NCI-H128 (cell line): ENCODE measurements around the gene DDX27.

ENCODE experiments used
- DNase-seq: peaks from one replicate; lab custom pipeline; 2025; ENCODE audit not compliant: unreplicated experiment; lab: John Stamatoyannopoulos, UW

DDX27 gene

DNA sequence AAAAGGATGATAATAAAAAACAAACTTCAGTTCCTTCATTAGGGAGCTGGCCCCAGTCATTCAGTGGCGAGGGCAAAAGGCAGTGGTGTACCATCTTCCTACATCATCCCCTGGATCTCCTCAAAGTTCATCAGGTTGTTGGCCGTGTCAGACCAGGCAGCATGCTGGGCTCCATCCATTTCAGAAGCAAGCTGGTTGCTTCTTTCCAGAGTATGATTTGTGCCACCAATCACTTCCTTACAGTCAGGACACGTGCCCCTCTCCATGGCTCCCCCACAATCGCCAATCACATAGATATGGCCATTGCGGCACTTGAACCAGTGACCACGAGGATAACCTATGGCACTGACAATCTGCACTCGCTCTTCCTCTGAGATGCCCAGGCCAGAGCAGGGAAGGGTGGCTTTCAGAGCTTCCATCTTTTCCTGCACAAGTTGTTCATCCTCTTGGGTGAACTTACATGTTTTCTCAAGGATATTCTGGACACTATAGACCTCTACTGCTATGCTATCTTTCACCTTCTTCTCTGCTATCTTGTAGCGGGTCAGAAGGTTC is 28.0 kb downstream of the DDX27 start:
- DNase-seq, result no peak

DNA sequence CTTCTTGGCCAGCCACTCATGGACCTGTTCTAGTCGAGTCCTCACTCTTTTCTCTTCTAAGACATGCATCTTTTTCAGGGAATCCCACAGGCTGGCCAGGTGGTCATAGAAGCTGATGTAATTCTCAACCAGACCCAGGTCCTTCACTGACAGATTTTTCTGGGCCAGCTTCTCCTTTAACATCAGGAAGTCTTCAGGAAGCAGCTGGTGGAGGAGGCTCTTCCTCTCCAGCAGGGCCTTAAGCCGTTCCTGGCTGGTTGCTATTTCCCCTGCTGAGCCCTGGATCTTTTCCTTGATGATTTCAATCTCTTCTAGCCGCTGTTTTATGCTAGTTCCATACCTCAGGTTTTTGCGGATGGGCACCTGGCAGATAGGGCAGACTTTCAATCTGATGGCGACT is 28.6 kb downstream of the DDX27 start:
- DNase-seq, result no peak

GRCh38 chr20:49248301-49248700 is 29.1 kb downstream of the DDX27 start:
- no peak for DNase-seq

DNA sequence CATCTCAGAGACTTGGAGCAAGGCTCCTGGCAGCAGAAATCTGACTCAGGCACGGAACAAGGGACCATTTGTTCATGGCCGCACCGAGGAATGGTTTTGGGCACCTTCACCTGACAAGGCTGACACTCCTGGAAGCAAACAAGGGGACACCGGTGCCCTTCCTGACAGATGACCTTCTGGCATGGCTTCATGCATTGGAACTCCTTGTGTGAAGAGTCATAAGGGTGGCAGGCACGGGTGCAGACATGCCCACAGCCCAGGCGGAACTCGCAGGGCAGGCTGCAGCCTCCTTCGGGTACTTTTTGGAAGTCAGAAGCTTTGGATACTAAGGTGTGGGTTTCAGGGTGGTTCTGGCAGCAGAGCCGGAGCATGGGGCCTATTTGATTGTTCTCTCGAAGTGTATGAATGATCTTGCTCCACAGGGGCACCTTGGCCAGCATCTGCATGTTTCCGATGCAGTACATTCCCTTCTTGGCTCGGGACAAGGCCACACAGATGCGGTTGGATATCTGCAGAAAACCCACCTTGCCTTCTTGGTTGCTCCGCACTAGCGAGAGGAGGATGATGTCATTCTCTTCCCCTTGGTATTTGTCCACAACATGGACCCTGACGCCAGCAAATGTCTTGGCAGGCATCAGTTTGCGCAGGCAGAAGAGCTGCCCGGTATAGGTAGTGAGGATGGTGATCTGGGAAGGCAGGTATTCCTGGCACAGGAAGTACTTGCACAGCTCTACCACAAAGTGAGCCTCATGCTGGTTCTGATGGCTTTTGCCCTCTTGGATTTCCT is 29.9 kb downstream of the DDX27 start:
- no peak for DNase-seq

- no peak for DNase-seq
Measured at GRCh38 chr20:49252556-49253350, 33.5 kb downstream of the DDX27 start.

DNA sequence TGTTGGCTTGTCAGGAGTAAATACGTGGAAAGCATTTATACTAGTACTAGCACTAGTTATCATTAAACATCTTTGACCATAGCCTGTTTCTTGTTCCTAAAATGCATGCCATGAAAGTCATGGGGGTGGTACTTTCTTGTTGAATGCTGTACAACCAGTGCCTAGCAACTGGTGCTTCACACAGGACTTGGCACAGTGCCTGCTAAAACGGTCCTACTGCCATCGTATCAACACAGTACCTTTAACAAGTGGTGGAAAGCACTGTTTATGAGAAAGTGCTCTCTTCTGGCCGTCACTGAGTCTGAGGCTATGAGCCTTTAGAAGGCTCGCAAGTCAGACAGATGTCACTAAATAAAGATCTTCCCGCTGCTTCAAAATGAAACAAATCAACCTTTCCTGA is 37.0 kb downstream of the DDX27 start:
- no peak for DNase-seq

- no peak for DNase-seq
Measured at GRCh38 chr20:49259284-49259683, 40.1 kb downstream of the DDX27 start.

DNA sequence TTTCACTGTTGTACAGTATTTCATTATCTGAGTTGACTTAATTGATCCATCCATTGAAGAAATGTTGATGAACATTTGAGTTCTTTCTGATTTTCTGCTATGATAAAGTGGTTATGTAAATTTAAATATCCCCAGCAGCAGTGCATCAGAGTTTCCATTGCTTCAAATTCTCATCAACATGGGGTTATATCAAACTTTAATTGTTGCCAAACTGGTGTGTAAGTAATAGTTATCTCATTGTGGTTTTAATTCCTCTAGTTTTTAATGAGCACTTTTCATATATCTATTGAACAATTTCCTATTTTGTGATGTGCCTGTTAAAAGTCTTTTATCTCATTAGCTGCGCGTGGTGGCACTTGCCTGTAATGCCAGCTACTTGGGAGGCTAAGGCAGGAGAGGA is 40.6 kb downstream of the DDX27 start:
- DNase-seq, result no peak

DNA sequence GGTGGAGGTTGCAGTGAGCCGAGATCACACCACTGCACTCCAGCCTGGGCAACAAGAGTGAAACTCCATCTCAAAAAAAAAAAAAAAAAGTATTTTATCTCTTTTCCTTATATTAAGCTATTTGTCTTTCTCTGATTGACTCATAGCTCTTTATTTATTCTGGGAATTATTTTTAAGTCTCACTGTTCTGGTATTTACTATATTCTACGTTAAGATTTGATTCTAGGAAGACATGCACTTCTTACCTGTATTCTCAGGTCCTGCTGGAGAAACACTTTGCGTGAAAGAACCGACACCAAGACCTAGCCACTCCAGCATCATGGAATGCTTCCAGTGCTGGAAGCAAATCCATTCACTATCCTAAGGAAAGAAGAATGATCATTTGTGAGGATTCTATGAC is 41.0 kb downstream of the DDX27 start:
- DNase-seq, result no peak

- DNase-seq, result no peak
Measured at GRCh38 chr20:49261173-49261572, 42.0 kb downstream of the DDX27 start.

DNA sequence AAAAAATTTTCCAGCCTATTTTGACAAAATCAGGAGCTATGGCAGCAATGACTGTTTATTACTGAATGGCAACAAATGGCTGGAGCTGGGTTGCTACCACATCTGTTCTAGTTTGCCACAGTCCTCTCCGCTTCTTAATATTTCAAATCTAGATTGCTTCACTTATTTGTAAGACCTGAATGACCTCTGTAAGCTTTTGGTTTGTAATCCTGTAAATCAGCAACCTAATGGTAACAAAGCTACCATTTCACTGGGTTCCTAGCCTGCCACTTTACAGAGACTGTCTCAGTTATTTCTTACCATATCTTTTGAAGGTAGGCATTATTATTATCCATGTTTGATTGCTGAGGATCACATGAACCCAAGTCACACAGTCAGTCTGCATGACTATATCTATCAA is 43.2 kb downstream of the DDX27 start:
- no peak for DNase-seq

- DNase-seq, result no peak
Measured at GRCh38 chr20:49267327-49267726, 48.1 kb downstream of the DDX27 start.

- no peak for DNase-seq
Measured at GRCh38 chr20:49268600-49269365, 49.6 kb downstream of the DDX27 start.

DNA sequence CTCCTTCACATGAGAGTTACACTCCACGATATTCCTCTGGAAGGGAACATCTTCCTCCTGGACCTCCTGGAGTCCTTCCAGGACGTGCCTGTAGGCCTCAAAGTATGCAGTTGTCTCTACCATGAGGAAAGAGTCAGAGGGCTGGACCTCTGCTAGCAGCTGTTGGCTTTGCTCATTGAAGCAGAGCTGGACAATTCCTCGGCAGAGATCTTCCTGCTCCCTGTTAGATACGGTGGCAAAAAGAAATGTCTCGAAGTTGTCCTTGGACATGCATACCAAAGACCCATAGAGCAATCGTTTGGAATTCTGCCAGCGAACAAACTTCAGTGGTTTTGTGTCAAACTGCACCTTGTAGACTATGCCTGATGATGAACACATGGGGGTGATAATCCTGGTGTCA is 51.0 kb downstream of the DDX27 start:
- no peak for DNase-seq

- DNase-seq, result no peak
Measured at GRCh38 chr20:49270736-49271135, 51.5 kb downstream of the DDX27 start.

- DNase-seq, result no peak
Measured at GRCh38 chr20:49272654-49273053, 53.4 kb downstream of the DDX27 start.

- no peak for DNase-seq
Measured at GRCh38 chr20:49273696-49274277, 54.6 kb downstream of the DDX27 start.

GRCh38 chr20:49275216-49275615 is 56.0 kb downstream of the DDX27 start:
- DNase-seq, result no peak

DNA sequence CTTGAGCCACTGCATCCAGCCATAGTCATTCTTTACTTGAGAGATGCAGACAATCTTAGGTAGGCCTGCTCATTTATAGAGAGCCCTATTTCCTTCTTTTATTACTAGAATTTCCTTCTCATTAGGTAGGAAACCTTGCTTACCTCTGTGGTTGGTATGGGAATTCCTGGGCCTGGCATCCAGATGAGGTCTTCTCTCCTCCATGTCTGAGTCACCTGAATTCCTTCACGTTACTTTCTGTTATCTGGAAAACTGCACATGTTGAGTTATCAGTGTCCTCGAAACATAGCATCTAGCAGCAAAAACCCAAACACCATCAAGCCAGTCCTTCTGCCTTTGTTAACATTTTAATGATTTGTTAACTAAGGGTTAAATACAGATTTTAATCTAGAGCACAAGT is 56.4 kb downstream of the DDX27 start:
- no peak for DNase-seq

DNA sequence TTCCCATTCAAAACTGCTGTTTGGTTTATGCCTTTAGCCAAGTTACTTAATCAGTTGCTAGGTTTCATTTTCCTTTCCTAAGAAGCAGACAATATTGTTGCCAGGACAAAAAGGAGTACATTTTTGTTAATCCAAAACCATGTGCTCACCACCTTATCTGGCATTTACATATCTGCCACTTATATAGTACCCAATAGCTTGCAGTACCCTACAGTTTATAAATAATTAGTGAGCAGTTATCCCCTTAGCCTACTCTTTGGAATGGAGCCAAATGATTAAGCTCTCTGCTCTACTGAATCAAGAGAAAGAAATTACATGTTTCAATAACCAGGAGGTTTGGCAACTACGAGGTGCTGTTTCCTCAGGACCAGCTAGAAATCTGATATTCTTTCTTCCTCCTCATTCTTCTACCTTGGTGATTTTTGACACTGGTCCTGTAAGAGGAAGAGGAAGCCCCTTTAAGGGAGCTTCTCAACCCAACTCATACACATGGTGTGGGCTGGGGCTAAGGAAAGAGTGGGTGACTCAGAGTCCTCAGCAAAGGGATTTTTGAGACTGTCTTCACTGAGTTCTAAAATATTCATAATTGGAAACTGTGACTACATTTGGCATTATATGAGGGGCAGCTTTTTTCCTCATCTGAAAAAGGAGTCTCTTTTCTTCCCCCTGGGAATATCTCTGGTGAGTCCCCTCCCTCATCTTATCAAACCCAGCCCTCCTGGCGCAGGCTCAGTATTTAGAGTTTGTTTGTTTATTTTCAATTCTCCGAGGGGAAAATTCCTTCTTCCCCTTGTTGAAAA is 57.1 kb downstream of the DDX27 start:
- no peak for DNase-seq
